HL-60 (cell line): ENCODE results near the gene LAMA2.

Source experiments
- POLR2AphosphoS5 ChIP-seq: IDR thresholded peaks from 2 replicates; pipeline ENCODE4 v1.6.1; 2012; ENCODE audit warnings: low read depth
- TF ChIP-seq, protein P1 (sequence below): IDR thresholded peaks from one replicate; pipeline ENCODE4 v1.5.1; 2011; ENCODE audit warnings: low read length, control low read depth, inconsistent platforms; ENCODE audit not compliant: insufficient read depth
- TF ChIP-seq, protein P2 (sequence below): IDR thresholded peaks from 2 replicates; pipeline ENCODE4 v1.6.1; 2012; ENCODE audit warnings: low read depth; ENCODE audit not compliant: insufficient replicate concordance

DNA sequence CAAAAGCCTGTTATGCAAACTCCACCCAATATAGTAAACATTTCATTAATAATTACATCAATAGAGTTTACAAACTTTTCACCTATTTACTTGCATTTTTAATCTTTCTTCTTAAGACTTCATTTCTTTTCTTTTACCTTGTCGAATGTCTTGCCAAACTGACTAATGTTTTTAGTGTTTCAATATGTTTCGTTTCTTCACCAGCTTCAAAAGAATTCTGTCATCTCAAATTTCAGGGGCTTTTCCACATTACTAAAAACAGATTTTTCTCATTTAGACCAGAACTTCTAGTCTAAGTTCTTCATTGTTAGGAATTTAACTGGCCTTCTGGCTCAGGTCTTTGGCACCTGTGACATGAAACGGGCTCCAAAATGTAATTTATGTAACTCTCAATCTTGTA, 630.5 kb downstream of the LAMA2 start:
- TF ChIP-seq, protein P1, sequence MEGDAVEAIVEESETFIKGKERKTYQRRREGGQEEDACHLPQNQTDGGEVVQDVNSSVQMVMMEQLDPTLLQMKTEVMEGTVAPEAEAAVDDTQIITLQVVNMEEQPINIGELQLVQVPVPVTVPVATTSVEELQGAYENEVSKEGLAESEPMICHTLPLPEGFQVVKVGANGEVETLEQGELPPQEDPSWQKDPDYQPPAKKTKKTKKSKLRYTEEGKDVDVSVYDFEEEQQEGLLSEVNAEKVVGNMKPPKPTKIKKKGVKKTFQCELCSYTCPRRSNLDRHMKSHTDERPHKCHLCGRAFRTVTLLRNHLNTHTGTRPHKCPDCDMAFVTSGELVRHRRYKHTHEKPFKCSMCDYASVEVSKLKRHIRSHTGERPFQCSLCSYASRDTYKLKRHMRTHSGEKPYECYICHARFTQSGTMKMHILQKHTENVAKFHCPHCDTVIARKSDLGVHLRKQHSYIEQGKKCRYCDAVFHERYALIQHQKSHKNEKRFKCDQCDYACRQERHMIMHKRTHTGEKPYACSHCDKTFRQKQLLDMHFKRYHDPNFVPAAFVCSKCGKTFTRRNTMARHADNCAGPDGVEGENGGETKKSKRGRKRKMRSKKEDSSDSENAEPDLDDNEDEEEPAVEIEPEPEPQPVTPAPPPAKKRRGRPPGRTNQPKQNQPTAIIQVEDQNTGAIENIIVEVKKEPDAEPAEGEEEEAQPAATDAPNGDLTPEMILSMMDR = no peak
- TF ChIP-seq, protein P2, sequence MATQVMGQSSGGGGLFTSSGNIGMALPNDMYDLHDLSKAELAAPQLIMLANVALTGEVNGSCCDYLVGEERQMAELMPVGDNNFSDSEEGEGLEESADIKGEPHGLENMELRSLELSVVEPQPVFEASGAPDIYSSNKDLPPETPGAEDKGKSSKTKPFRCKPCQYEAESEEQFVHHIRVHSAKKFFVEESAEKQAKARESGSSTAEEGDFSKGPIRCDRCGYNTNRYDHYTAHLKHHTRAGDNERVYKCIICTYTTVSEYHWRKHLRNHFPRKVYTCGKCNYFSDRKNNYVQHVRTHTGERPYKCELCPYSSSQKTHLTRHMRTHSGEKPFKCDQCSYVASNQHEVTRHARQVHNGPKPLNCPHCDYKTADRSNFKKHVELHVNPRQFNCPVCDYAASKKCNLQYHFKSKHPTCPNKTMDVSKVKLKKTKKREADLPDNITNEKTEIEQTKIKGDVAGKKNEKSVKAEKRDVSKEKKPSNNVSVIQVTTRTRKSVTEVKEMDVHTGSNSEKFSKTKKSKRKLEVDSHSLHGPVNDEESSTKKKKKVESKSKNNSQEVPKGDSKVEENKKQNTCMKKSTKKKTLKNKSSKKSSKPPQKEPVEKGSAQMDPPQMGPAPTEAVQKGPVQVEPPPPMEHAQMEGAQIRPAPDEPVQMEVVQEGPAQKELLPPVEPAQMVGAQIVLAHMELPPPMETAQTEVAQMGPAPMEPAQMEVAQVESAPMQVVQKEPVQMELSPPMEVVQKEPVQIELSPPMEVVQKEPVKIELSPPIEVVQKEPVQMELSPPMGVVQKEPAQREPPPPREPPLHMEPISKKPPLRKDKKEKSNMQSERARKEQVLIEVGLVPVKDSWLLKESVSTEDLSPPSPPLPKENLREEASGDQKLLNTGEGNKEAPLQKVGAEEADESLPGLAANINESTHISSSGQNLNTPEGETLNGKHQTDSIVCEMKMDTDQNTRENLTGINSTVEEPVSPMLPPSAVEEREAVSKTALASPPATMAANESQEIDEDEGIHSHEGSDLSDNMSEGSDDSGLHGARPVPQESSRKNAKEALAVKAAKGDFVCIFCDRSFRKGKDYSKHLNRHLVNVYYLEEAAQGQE = no peak
- TF ChIP-seq POLR2AphosphoS5 = no peak
